HG02623 (cell line): ENCODE measurements around the gene FKBP1C.

ENCODE experiments used
- ATAC-seq: cut with Tn5 transposase; IDR thresholded peaks from one replicate; pipeline ENCODE4 v1.9.1; 2021; ENCODE audit warnings: moderate library complexity; ENCODE audit not compliant: unreplicated experiment

Gene FKBP1C

GRCh38 chr6:63259153-63259552 lies 47.9 kb downstream of the FKBP1C start:
- no peak for ATAC-seq

GRCh38 chr6:63261820-63262219 lies 50.6 kb downstream of the FKBP1C start:
- no peak for ATAC-seq
